Neural cell (in vitro differentiated cells): ENCODE measurements around the gene YWHAH. TPM values are rescaled to one million over a fixed set of nuclear protein-coding genes. Genes with fewer than 3 reads are reported as not detected.

Experiments
- H2AFZ ChIP-seq: fragments of 200-600, 300-800 bp; sonication (generic), shearing (Covaris generic); 2 replicates; pipeline ENCODE4 v1.6.0; 2014; ENCODE audit warnings: low read depth, mild to moderate bottlenecking, antibody characterized with exemption, low read length, moderate library complexity
- H3F3A ChIP-seq: fragments of 200-600 bp; shearing (Covaris generic); 2 replicates; pipeline ENCODE4 v1.6.1; 2016; ENCODE audit warnings: mild to moderate bottlenecking, moderate library complexity, mixed read lengths, antibody characterized with exemption, low read length; ENCODE audit not compliant: insufficient read depth, poor library complexity, severe bottlenecking
- H3K27ac ChIP-seq: fragments of 200-600, 300-800 bp; sonication (generic), shearing (Covaris generic); 2 replicates; pipeline ENCODE4 v1.5.1; 2014; ENCODE audit warnings: mild to moderate bottlenecking, low read length, moderate library complexity
- H3K27me3 ChIP-seq: fragments of 300-800, 200-600 bp; sonication (generic), shearing (Covaris generic); 2 replicates; pipeline ENCODE4 v1.6.0; 2014; ENCODE audit warnings: mild to moderate bottlenecking, low read depth, low read length, moderate library complexity; ENCODE audit not compliant: insufficient read depth
- H3K36me3 ChIP-seq: fragments of 300-800, 200-600 bp; sonication (generic), shearing (Covaris generic); 2 replicates; pipeline ENCODE4 v1.5.1; 2014; ENCODE audit warnings: mild to moderate bottlenecking, antibody characterized with exemption, low read length, moderate library complexity; ENCODE audit not compliant: insufficient read depth
- H3K4me2 ChIP-seq: fragments of 300-800, 200-600 bp; sonication (generic), shearing (Covaris generic); 2 replicates; pipeline ENCODE4 v1.6.0; 2014; ENCODE audit warnings: mild to moderate bottlenecking, low read length
- H3K4me3 ChIP-seq: fragments of 300-800, 200-600 bp; sonication (generic), shearing (Covaris generic); 2 replicates; pipeline ENCODE4 v1.5.1; 2014; ENCODE audit warnings: mild to moderate bottlenecking, low read length, moderate library complexity
- H3K79me2 ChIP-seq: fragments of 200-600 bp; shearing (Covaris generic); replicated peaks from 2 replicates; pipeline ENCODE4 v1.6.0; 2014; ENCODE audit warnings: mild to moderate bottlenecking, low read length, moderate library complexity; ENCODE audit not compliant: insufficient read depth
- H3K9ac ChIP-seq: fragments of 300-800, 200-600 bp; sonication (generic), shearing (Covaris generic); 2 replicates; pipeline ENCODE4 v1.6.1; 2016; ENCODE audit warnings: mild to moderate bottlenecking, low read length, mixed read lengths
- H3K9me2 ChIP-seq: fragments of 200-600 bp; shearing (Covaris generic); 2 replicates; pipeline ENCODE4 v1.6.1; 2016; ENCODE audit warnings: mild to moderate bottlenecking, low read length, mixed read lengths; ENCODE audit not compliant: insufficient read depth
- H3K9me3 ChIP-seq: fragments of 200-600, 300-800 bp; sonication (generic), shearing (Covaris generic); 2 replicates; pipeline ENCODE4 v1.6.1; 2016; ENCODE audit warnings: mild to moderate bottlenecking, mixed run types, low read length, moderate library complexity, mixed read lengths
- H4K20me1 ChIP-seq: fragments of 200-600 bp; shearing (Covaris generic); 2 replicates; pipeline ENCODE4 v1.6.1; 2016; ENCODE audit warnings: mild to moderate bottlenecking, mixed run types; ENCODE audit not compliant: insufficient read depth
- CTCF ChIP-seq: fragments of 450-650 bp; IDR thresholded peaks from 2 replicates; pipeline ENCODE4 v1.5.1; 2014; ENCODE audit warnings: antibody characterized with exemption, mild to moderate bottlenecking, moderate library complexity; ENCODE audit not compliant: poor library complexity, severe bottlenecking
- EP300 ChIP-seq: fragments of 450-650 bp; conservative IDR thresholded peaks from 2 replicates; pipeline ENCODE4 v1.6.1; 2014; ENCODE audit warnings: antibody characterized with exemption, mild to moderate bottlenecking, moderate library complexity; ENCODE audit not compliant: poor library complexity, severe bottlenecking
- EZH2 ChIP-seq: fragments of 200-600, 300-800 bp; shearing (Covaris generic), sonication (generic); IDR thresholded peaks from 2 replicates; pipeline ENCODE4 v1.6.1; 2014; ENCODE audit warnings: antibody characterized with exemption, low read length, borderline replicate concordance, mild to moderate bottlenecking; ENCODE audit not compliant: insufficient read depth, poor library complexity, severe bottlenecking
- MXI1 ChIP-seq: fragments of 450-650 bp; conservative IDR thresholded peaks from 2 replicates; pipeline ENCODE4 v1.6.1; 2014; ENCODE audit warnings: antibody characterized with exemption, mild to moderate bottlenecking; ENCODE audit not compliant: poor library complexity, severe bottlenecking
- POLR2AphosphoS5 ChIP-seq: IDR thresholded peaks from 2 replicates; pipeline ENCODE4 v1.6.1; 2012
- RAD21 ChIP-seq: fragments of 450-650 bp; conservative IDR thresholded peaks from 2 replicates; pipeline ENCODE4 v1.6.1; 2014; ENCODE audit warnings: antibody characterized with exemption, mild to moderate bottlenecking, moderate library complexity
- REST ChIP-seq: IDR thresholded peaks from 2 replicates; pipeline ENCODE4 v1.6.1; 2012; ENCODE audit warnings: borderline replicate concordance
- SMC3 ChIP-seq: fragments of 450-650 bp; conservative IDR thresholded peaks from 2 replicates; pipeline ENCODE4 v1.6.1; 2014; ENCODE audit warnings: antibody characterized with exemption, mild to moderate bottlenecking, moderate library complexity; ENCODE audit not compliant: poor library complexity
- TAF1 ChIP-seq: IDR thresholded peaks from 2 replicates; pipeline ENCODE4 v1.6.1; 2012; ENCODE audit warnings: low read depth
- polyA plus RNA-seq: library from polyadenylated mRNA; depleted of rRNA; stranded (reverse); fragments of >200 nt; gene quantifications from 2 replicates; pipeline ENCODE4 v1.2.3, GENCODE V29; 2014

YWHAH gene
- polyA plus RNA-seq, 1 donor from 2014 or later, result 300 TPM

DNA sequence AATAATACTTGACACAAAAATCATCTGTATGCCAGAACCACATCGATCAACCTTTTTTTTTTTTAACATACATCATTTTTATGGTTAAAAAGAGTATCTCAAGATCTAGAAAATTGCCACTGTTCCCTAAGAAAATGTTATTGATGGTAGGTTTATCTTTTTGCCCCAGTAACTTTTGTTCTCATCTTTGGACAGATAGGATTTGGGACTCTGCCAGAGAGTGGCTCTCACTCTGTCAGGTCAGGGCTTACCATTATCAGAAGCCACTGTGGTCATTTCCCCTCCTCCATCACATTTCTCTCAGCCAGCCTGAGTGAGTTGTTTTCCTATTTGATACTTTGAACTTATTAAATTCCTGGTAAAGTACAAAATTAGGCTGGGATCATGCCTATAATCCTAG, 47.9 kb upstream of the YWHAH start:
- Histone ChIP-seq H3K9ac (no peak overlapping the region), H3K36me3 (no peaks in the 10 kb centered on the region), H3K79me2 (no peaks in the 10 kb centered on the region), H3K4me3 (no peak overlapping the region), H3K27me3 (no peaks in the 10 kb centered on the region), H2AFZ (no peak overlapping the region), H3K4me2 (no peak overlapping the region), H4K20me1 (no peaks in the 10 kb centered on the region), H3F3A (peaks cover 4% of the 10 kb centered on the region), H3K9me2 (no peaks in the 10 kb centered on the region), H3K27ac (no peak overlapping the region), H3K9me3 (no peaks in the 10 kb centered on the region)
- no peak for TF ChIP-seq TAF1
- TF ChIP-seq EZH2, result no peak
- no peak for TF ChIP-seq CTCF
- TF ChIP-seq EP300, result no peak
- TF ChIP-seq SMC3, result no peak
- no peak for TF ChIP-seq MXI1
- TF ChIP-seq REST, result no peak
- TF ChIP-seq POLR2AphosphoS5, result no peak
- TF ChIP-seq RAD21, result no peak

- no peak overlapping the region for H3K4me2 ChIP-seq
- peak overlapping the region; percentile 60 for H3K9ac ChIP-seq
- H3K4me3 ChIP-seq, result peak overlapping the region; percentile 36
- no peaks in the 10 kb centered on the region for H3K79me2 ChIP-seq
- H4K20me1 ChIP-seq, result no peaks in the 10 kb centered on the region
- H3K9me3 ChIP-seq, result no peaks in the 10 kb centered on the region
- TF ChIP-seq REST, result no peak
- TF ChIP-seq MXI1, result no peak
- TF ChIP-seq SMC3, result no peak
- no peak for TF ChIP-seq POLR2AphosphoS5
- TF ChIP-seq RAD21, result no peak
- TF ChIP-seq EZH2, result no peak
- TF ChIP-seq TAF1, result peak; percentile 38
- TF ChIP-seq CTCF, result peak; percentile 14
- TF ChIP-seq EP300, result no peak
- H3K27me3 ChIP-seq, result no peaks in the 10 kb centered on the region
- no peaks in the 10 kb centered on the region for H3K9me2 ChIP-seq
- H3K27ac ChIP-seq, result peak overlapping the region; percentile 87
- H3F3A ChIP-seq, result peaks cover 4% of the 10 kb centered on the region
- H3K36me3 ChIP-seq, result no peaks in the 10 kb centered on the region
- peak overlapping the region; percentile 35 for H2AFZ ChIP-seq
Observed at GRCh38 chr22:31897842-31898805, 46.2 kb upstream of the YWHAH start.
